GM21381 (cell line): ENCODE data around the gene TAF1A.
A peak's percentile ranks its signal among the peaks of the same experiment; 100 is the strongest.
"Not testable (repeated sequence)": the region's sequence is repeated elsewhere in the genome, so short reads cannot be mapped to it uniquely, and the experiment has no call there.

Experiments used
- ATAC-seq: cut with Tn5 transposase; IDR thresholded peaks from one replicate; pipeline ENCODE4 v1.9.1; 2021; ENCODE audit warnings: mild to moderate bottlenecking, moderate library complexity; ENCODE audit not compliant: unreplicated experiment

TAF1A gene

DNA sequence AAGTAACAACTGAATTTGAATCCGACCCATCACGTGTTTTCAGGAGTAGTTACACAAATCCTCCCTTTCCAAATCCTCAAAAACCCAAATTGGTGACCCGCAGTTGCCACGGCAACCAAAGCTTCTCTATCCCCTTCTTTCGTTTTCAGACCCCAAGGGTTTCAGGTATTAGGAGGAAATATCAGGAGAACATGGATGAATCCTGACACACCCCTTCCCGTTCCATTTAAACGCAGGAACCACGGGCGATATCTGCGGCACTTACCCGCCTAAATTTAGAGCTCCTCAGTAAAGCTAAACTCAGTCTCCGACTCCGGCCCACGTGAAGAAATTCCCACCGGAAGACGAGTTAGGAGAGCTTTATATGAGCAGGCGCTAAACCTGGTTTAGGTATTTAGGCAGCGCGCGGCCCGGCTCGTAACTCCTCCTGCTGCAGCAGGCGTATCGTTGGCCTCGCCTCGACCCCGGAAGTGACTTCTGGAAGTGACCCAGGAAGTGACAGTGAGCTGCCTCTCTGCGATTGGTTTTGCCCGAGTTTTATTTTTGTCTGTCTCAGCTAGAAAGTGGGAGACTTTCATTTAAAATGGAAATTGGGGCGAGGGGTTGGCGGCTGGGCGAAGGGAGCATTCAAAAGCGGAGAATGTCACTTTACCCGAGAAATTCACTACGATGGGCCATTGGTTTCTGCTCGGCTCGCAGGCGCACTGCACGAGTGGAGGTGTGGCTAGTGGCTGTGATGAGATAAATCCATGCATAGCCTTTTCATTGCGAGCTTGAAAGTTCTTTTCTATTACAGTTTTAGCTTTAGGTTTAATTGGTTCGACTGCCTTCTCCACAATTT is at the start of gene TAF1A:
Gene TAF1A (minus strand): TSS at position 472 of the 841 bp plus-strand sequence.
- peak; percentile 98 for ATAC-seq

DNA sequence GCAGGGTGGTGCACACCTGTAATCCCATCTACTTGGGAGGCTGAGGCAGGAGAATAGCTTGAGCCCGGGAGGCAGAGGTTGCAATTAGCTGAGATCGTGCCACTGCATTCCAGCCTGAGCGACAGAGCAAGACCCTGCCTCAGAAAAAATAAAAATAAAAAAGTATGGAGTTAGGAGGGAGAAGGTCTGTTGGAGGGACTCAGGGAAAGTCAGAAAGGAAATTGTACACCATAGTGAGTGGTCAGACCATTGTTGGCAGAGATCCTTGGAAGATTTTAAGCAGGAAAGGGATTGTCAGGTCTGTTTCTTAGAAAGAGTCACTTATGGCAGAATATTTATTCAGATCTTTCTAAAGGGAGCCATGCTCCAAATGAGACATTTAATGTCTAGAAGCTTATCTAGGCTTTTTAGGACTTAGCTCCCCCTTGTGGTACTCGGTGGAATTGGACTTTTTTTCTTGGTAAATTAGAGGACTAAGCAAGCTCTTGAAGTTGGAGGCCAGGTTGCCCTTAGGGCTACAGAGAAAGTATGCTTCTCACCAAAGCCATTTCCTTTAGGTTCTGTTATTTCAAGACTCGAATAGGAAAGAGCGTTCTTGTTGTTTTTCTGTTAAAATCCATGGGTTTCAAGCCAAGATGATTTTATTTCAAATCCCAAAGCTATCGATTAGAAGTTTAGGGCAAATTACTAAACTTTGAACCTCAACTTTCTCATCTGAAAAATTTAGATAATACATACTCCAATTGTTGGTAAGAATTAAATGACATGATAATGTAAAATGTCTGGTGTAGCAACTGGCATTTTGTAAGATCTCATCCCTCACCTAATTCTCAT is 44.7 kb upstream of the TAF1A start:
- ATAC-seq: peak; percentile 88

DNA sequence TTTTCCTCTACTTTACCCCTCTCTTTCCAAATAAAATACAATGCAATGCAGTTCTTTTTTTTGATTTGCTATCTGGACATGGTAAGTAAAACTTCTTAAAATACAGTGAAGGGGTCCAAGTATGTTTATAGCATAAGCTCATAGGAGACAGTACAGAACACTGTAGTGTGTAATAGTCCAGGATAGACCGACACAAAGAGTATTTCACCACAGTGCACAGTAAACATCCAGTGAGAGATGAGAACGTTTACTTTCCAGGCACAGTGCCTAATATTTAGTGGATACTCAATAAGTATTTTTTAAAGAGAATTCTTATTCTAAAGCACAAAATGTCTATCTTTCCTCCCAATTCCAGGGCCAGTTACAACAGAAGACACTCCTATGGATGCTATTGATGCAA is 43.0 kb upstream of the TAF1A start:
- no peak for ATAC-seq

DNA sequence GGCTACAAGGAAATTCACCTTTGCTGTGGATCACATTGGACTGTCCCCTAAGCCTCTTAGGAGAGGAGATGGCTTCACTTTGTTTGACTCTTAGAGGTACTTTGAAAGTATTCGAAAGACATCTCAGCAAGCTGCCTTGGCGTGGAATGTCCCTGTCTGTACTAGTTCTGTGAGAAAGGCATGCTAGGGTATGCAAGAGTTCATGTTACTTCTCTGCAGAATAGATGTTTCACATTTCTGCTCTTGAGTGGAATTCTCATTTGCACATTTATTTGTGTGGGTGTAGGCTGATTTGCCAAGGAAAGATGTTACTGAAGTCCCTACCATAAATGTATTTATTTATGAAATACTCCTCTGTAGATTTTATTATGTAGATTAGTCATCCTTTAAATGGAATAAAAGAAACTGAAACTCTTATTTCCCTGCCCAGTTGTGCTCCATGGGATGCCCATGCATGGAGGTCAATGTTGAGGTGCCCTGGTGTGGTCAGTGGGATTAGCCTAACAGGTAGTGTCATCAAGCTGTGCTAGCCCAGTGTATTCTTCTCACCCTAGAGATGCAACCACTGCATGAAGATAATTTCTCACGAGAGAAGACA is 42.0 kb upstream of the TAF1A start:
- no peak for ATAC-seq

DNA sequence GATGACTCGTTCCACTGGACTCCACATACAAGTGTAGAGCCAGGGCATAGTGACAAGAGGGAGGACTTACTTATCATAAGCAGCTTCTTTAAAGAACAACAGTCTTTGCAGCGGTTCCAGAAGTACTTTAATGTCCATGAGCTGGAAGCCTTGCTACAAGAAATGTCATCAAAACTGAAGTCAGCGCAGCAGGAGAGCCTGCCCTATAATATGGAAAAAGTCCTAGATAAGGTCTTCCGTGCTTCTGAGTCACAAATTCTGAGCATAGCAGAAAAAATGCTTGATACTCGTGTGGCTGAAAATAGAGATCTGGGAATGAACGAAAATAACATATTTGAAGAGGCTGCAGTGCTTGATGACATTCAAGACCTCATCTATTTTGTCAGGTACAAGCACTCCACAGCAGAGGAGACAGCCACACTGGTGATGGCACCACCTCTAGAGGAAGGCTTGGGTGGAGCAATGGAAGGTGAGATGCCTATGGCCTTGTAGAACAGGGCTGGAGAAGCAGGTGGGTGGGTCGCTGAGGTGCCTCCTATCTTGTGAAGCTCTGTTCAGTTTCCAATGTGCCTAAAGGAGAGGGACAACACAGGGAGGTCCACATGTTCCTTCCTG is 40.3 kb upstream of the TAF1A start:
- no peak for ATAC-seq

DNA sequence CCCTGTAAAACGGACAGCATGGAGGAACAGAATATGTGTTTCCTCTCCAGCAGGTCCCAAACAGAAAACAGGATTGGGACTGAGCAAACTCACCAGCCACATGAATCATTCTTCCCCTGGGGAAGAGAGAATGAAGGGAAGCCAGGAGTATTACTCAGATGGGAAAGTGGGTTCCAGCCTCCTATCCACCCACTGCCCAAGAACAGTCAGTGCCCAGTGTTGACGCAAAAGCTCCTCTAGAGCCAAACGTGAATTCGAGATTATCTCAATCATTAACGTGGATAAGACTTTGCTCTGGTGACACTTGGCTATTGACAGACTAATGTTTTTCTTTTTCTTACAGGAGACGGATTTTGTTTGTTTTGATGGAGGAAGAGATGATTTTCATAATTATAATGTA is 37.5 kb upstream of the TAF1A start:
- no peak for ATAC-seq

DNA sequence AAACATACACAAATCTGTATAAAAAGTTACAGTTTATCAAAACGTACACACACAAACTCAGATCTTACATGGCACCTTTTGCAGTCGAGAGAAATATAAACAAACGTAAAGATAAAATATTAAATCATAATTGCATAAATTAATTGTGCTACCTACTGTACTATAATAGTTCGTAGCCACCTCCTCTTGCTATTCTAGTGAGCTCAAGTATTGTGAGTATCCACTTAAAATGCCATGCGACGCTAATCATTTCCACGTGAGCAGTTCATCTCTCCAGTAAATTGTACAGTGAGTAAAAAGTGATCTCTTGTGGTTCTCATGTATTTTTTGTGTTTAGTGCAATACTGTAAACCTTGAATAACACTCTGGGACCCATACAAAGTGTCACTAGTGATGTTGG is 34.5 kb upstream of the TAF1A start:
- no peak for ATAC-seq

DNA sequence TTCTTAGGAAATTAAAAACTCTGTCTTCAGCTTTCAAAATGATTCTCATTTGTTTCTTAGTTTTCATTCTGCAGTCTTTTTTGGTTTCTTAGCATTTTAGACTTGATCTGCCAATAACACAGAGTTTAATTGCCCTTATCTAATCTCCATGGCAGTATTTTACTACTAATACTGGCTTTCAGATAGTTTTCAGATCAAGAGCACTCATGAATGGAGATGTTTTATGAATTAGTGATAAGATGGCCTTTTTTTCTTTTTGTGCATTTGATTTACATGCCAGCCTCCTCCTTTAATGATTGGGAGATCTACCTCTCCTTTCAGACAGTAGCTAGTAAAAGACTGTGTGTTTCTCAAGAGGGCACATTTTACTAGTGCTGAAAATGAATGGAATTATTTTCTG is 33.7 kb upstream of the TAF1A start:
- ATAC-seq: no peak

DNA sequence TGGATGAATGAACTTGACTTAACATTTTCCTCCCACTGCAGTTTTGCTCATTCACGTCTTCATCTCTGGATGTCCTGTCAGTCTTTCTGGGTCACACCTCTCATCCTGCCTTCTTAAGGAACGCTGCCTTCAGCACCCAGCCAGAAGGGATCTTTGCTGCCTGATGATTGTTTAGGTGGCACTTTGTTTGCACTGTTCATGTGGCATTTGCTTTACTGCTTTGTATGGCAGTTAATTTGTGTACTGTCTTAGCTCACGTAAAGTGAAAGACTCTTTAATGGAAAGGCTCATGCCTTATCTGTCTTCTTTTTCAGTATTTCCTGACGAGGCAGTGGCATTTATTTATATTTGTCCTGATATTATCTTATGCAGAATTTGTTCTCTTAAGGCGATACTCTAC is 33.0 kb upstream of the TAF1A start:
- no peak for ATAC-seq

DNA sequence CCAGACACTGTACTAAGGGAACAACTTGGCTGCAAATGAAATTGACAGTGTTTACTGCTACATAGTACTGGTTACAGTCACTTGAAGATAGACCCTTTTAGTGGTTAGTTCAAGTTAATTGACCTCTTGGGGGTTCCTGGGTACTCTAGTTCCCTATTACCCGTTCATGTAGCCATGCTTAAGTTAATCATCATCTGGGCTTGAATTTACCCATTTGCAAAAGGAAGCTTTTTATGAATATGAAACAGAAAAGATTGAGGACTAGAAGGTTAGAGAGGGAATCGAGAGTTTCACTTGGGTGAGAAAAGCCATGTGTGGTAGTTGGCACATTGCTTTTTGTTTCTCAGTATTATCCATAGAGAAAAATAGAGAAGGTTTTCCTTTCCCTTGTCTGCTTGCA is 30.8 kb upstream of the TAF1A start:
- peak; percentile 52 for ATAC-seq

DNA sequence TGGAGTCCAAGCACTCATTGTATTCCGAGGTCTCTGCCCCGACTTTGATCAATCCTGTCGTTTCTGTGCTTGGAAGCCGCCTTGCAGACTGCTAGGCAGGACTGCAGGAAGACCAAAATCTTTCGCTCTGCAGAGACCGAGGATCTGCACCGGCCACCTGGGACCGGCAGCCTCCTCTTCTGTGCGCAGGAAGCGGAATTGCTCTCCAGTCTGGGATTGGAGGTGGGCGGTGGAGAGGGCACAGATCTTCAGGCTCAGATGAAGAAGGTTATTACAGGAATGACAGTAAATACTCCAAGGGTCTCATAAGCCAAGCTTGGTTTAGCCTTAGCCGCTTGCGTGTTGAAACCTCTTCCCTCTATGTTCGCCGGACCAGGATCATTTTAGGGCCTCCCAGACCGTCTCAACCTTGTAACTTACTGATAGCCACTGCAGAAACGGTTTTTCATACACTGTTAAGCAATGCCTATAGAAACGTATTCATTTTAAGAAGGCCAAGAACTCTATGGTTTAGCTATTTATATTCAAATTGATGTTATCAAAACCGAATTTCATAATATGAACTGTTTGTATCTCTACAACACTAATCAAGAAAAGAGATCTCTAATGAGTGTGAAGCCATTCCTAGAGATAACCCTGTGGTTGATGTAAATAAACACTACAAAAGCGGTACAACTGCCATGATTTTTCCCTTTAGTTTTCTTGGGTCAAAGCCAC is 29.3 kb upstream of the TAF1A start:
- no peak for ATAC-seq

DNA sequence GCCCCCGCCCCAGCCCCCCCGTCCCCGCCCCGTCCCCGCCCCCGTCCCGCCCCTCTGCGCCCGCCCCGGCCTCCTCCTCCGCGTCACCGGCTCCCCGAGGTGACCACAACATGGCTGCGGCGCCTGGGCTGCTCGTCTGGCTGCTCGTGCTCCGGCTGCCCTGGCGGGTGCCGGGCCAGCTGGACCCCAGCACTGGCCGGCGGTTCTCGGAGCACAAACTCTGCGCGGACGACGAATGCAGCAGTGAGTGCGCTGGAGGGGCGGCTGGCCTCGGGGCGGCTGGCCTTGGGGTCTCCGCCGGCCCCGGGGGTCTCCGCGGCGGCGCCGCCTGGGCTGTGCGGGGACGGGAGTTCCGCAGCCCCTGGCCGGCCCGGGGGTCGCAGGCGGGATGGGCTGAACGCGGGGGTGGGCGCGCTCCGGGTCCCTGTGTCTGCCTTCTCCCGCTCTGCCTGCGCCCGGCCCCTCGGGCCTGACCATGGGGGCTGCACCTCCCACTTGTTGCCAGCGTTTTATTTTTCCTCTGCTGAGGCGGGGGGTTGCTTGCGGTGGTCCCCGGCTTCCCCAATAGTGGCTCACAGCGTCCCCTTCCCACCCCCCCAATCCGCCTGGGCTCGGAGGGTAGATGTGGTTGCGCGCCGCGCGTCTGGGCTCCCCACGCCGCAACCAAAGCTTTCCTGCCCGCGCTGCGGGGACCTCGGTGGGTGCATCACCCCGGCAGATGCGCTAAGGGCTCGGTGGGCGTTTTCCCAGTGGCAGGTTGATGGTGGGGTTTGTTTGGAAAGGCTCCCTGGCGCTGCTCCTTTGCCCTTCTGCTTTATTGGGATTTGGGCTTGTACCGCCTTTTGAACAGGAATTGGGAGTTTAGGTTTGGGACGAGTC is 28.5 kb upstream of the TAF1A start, which contains the start of gene MIA3:
Gene MIA3 (plus strand): TSS at position 97 of the 879 bp plus-strand sequence. CDS start 14 bp downstream, at position 111.
- ATAC-seq: peak; percentile 50

DNA sequence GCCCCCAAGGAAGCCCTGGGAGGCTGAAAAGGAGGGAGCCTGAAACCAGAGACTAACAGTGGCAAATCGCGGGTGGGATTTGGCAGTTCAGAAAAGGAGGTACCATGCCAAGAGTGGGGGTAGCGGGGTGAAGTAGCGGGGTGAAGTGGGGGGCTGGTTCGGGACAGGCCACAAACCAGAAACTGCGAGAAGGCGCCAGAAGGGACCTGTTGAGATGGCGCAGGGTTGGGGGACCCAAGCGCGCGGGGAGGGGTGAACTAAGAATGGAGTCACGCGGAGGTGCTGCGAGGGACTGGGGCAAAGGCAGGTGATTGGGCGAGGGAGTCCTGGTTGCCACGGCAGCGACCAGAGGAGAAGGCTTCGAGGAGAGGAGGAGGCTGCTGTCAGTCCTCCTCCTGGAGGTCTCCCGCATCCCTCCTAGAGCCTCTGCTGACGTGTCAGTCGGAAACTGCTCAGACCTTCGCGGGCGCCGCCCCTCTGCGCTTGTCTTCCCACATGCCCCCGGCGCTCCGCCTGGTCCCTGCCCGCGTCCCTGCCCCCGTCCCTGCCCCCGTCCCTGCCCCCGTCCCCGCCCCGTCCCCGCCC is 27.7 kb upstream of the TAF1A start:
- peak; percentile 73 for ATAC-seq

DNA sequence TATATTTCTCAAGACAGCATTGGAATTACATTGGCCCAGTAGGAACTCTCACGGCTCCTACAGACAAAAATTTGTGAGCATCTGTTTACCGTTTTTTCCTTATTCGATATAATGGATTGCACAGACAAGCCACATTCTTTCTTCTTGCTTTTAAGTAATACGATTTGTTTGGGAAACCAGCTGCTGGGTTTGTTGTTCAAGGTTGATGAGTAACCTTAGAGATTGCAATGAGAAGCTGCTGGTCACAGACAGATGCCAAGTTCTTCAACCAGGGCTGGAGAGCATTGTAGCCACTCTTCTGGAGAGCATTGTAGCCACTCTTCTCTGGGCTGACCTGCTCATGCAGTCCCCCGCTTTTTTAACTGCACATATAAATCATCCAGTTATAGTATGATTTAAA is 26.8 kb upstream of the TAF1A start:
- ATAC-seq: no peak

DNA sequence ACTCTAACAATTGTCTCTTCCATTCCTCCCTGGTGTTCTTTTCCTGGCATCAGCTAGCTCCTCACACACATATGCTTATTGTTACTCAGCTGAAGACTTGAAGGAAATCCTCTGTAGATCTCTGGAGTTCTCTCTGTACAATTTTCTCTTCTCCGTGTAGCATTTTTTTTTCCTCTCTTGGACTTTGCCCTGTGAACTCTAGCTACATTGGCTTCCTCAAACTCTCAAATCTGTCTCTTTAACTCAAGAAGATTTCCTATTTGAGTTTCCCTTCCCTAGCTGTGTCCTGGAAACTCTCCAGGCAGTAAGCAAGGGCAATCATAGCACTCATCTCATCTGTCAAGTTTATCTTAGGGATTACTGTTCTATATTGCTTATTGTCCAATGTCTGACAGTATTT is 23.9 kb upstream of the TAF1A start:
- no peak for ATAC-seq

DNA sequence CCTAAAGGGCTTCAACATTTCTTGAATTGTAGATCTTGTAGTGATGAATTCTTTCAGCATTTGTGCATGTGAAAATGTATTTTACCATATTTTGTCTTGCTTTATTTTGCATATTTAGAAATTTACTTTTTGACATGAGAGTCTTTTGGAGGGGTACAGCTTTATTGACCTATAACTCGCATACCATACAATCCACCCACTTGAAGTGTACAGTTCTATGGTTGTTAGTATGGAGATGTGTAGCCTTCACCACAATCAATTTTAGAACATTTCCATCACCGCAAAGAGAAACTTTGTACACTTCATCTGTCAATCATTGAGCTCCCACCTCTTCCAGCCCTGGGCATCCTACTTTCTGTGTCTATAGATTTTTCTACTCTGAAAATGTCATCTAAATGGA is 21.0 kb upstream of the TAF1A start:
- no peak for ATAC-seq

DNA sequence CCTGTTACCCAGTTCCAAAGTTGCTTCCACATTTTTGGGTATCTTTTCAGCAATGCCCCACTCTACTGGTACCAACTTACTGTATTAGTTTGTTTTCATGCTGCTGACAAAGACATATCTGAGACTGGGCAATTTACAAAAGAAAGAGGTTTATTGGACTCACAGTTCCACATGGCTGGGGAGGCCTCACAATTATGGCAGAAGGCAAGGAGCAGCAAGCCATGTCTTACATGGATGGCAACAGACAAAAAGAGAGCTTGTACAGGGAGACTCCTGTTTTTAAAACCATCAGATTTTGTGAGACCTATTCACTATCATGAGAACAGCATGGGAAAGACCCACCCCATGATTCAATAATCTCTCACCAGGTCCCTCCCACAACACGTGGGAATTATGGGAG is 19.4 kb upstream of the TAF1A start:
- not testable (repeated sequence) for ATAC-seq

DNA sequence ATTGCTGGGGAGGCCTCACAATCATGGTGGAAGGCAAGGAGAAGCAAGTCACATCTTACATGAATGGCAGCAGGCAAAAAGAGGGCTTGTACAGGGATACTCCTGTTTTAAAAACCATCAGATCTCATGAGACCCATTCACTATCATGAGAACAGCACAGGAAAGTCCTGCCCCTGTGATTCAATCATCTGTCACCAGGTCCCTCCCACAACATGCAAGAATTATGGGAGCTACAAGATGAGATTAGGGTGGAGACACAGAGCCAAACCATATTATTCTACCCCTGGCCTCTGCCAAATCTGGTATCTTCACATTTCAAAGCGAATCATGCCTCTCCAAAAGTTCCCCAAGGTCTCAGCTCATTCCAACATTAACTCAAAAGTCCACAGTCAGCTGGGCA is 17.0 kb upstream of the TAF1A start:
- no peak for ATAC-seq

DNA sequence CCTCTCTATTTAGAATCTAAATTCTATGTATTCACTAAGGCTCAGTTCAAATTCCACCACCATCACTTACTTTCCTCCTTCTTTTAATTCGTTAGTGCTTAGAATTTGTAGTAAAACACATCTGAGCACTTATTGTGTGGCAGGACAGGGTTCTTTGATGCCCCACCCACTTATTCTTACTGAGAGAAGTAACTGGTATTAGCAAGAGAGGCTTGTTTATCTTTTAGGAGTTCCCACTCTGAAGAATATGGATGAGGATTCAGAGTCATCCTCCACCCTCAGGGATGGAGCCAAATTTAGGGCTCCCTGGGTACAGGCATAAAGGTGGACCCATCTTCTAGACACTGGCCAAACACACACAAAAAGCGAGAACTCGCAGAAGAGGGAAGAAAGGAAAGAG is 11.5 kb upstream of the TAF1A start:
- ATAC-seq: no peak
